Mucosa of rectum (tissue), 2 donors: ENCODE measurements around the gene TEC.
"Not testable (repeated sequence)": the region's sequence is repeated elsewhere in the genome, so short reads cannot be mapped to it uniquely, and the experiment has no call there.

Experiments used
- H3K27ac ChIP-seq, 2 donors: one replicate each; pipeline ENCODE4 v1.7.0; 2013; ENCODE audit warnings: inconsistent platforms in 2 of 2, low read depth in 2 of 2, low read length in 2 of 2
- H3K27me3 ChIP-seq, 2 donors: one replicate each; pipeline ENCODE4 v1.7.0; 2013; ENCODE audit warnings: low read length in 2 of 2; ENCODE audit not compliant: control insufficient read depth in 2 of 2, insufficient read depth in 2 of 2
- H3K36me3 ChIP-seq, 2 donors: one replicate each; pipeline ENCODE4 v1.7.0; 2013; ENCODE audit warnings: low read length in 2 of 2; ENCODE audit not compliant: control insufficient read depth in 2 of 2, insufficient read depth in 2 of 2
- H3K4me1 ChIP-seq, 2 donors: one replicate each; pipeline ENCODE4 v1.7.0; 2013; ENCODE audit warnings: low read length in 2 of 2, mild to moderate bottlenecking in 1 of 2; ENCODE audit not compliant: control insufficient read depth in 2 of 2, insufficient read depth in 2 of 2
- H3K4me3 ChIP-seq, 2 donors: one replicate each; pipeline ENCODE4 v1.7.0; 2013; ENCODE audit warnings: low read length in 2 of 2
- H3K9ac ChIP-seq, 2 donors: one replicate each; pipeline ENCODE4 v1.7.0; 2013; ENCODE audit warnings: low read length in 2 of 2, low read depth in 1 of 2, mild to moderate bottlenecking in 1 of 2
- H3K9me3 ChIP-seq, 2 donors: one replicate each; pipeline ENCODE4 v1.7.0; 2013; ENCODE audit warnings: low read length in 2 of 2; ENCODE audit not compliant: control insufficient read depth in 2 of 2
- donor health status: healthy.
- donor health status: Normal muscosa, but diverticular disease.

The TEC gene

GRCh38 chr4:48175328-48175727, 94.3 kb downstream of the TEC start:
- Histone ChIP-seq H3K4me3 (no peak overlapping the region), H3K4me1 (no peaks in the 10 kb centered on the region), H3K27me3 (no peaks in the 10 kb centered on the region), H3K36me3 (peaks cover 0 to 3% of the 10 kb centered on the region in 2 donors), H3K9me3 (no peaks in the 10 kb centered on the region), H3K9ac (no peak overlapping the region), H3K27ac (no peak overlapping the region)

DNA sequence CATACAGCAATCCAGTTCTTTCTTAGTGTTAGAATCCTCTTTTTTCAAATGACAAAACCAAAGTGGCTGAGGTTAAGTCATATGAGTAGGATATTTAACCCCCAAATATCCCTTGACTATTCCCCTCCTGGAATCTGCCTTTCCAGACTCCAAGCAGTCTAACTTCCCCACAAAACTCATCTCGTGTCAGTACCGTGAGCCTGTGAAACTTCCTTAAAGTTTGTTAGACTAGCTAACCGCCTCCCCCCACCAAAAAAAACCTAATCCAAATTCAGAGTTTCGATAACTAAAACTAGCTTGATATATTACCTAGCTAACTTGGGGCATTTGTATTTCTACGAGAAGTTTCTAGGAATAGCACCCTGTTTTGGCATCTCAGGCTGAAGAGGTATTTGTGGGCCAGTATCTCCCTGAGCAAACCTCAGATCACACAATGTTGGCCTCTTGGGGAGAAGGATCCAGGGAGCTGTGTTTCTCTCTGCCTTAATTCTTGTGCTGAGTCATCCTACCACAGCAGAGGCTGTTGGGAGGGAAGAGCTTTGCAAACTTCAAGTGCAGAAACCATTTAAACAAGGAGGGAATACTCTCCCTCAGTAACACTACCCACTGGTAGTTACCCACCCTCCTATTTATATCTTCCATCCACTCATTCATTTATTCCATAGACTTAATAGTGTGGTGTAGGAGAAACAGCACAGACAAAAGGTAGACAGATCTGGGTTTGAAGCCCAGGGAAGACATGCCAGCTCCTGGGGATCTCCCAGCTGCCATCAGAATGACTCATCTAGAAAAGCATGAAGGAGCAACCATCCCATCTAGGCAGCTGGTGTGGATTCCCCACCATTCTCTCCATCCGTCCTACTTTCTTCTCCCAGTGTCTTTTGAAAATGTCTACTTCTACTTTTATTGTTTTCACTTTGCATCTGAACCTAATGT, 96.3 kb downstream of the TEC start:
- Histone ChIP-seq H3K9ac (no peak overlapping the region), H3K4me1 (no peaks in the 10 kb centered on the region), H3K27ac (no peak overlapping the region), H3K36me3 (peaks cover 0 to 6% of the 10 kb centered on the region in 2 donors), H3K27me3 (no peaks in the 10 kb centered on the region), H3K4me3 (no peak overlapping the region), H3K9me3 (no peaks in the 10 kb centered on the region)

GRCh38 chr4:48172651-48173050, 97.0 kb downstream of the TEC start:
- H3K27ac ChIP-seq, result no peak overlapping the region
- no peak overlapping the region for H3K9ac ChIP-seq

GRCh38 chr4:48169636-48170035, 100.0 kb downstream of the TEC start:
- Histone ChIP-seq H3K36me3 (peaks cover 0 to 26% of the 10 kb centered on the region in 2 donors), H3K27me3 (no peaks in the 10 kb centered on the region), H3K4me1 (no peaks in the 10 kb centered on the region), H3K27ac (no peak overlapping the region), H3K9me3 (no peaks in the 10 kb centered on the region), H3K9ac (no peak overlapping the region), H3K4me3 (no peak overlapping the region)

More at GRCh38 chr4:48172651-48173050, 97.0 kb downstream of the TEC start:
- Histone ChIP-seq H3K36me3 (peaks cover 0 to 12% of the 10 kb centered on the region in 2 donors), H3K4me1 (no peaks in the 10 kb centered on the region), H3K4me3 (no peak overlapping the region), H3K9me3 (no peaks in the 10 kb centered on the region), H3K27me3 (no peaks in the 10 kb centered on the region)

GRCh38 chr4:48167538-48168263, 101.9 kb downstream of the TEC start:
- Histone ChIP-seq H3K9me3 (no peaks in the 10 kb centered on the region), H3K36me3 (peaks cover 0 to 24% of the 10 kb centered on the region in 2 donors), H3K27ac (no peak overlapping the region), H3K4me1 (no peaks in the 10 kb centered on the region), H3K4me3 (no peak overlapping the region), H3K9ac (no peak overlapping the region), H3K27me3 (no peaks in the 10 kb centered on the region)

- H3K27ac ChIP-seq, H3K4me3 ChIP-seq: not testable (repeated sequence)
These were observed 105.1 kb downstream of the TEC start for GRCh38 chr4:48164561-48164960.

DNA sequence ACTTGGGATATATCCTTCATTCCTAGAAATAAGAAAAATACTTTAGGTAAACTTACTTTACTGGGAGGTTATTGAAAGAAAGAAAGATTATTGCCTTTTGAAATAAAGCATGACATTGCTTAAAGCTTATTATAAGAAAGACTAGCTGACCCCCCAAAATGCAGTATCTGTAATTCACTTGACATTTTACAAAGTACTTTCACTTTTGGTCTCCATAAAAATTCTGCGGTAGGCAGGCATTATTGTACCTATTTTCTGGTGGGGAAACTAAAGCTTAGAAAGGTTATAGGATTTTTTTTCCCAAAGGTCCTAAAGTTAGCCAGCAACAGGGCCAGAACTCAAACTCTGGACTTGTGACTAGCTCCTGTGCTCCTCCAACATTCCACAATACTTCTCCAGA, 105.9 kb downstream of the TEC start:
- H3K4me1 ChIP-seq, result no peaks in the 10 kb centered on the region
- H3K4me3 ChIP-seq, result no peak overlapping the region
- no peak overlapping the region for H3K9ac ChIP-seq
- no peaks in the 10 kb centered on the region for H3K9me3 ChIP-seq
- no peak overlapping the region for H3K27ac ChIP-seq
- H3K36me3 ChIP-seq, result peaks cover 0 to 20% of the 10 kb centered on the region in 2 donors
- no peaks in the 10 kb centered on the region for H3K27me3 ChIP-seq

More at GRCh38 chr4:48164561-48164960, 105.1 kb downstream of the TEC start:
- H3K9ac ChIP-seq, H3K9me3 ChIP-seq, H3K27me3 ChIP-seq, H3K4me1 ChIP-seq: not testable (repeated sequence)
- peaks cover 0 to 22% of the 10 kb centered on the region in 2 donors for H3K36me3 ChIP-seq

GRCh38 chr4:48162162-48162561, 107.5 kb downstream of the TEC start:
- no peaks in the 10 kb centered on the region for H3K4me1 ChIP-seq
- H3K36me3 ChIP-seq, result peaks cover 0 to 11% of the 10 kb centered on the region in 2 donors
- H3K27ac ChIP-seq, result no peak overlapping the region
- H3K27me3 ChIP-seq, result no peaks in the 10 kb centered on the region
- H3K9me3 ChIP-seq, result no peaks in the 10 kb centered on the region
- no peak overlapping the region for H3K4me3 ChIP-seq
- no peak overlapping the region for H3K9ac ChIP-seq

- H3K27ac ChIP-seq, result no peak overlapping the region
- H3K4me3 ChIP-seq, result no peak overlapping the region
- peaks cover 0 to 10% of the 10 kb centered on the region in 2 donors for H3K9me3 ChIP-seq
- H3K27me3 ChIP-seq, result no peaks in the 10 kb centered on the region
- H3K9ac ChIP-seq, result no peak overlapping the region
- H3K4me1 ChIP-seq, result no peaks in the 10 kb centered on the region
- H3K36me3 ChIP-seq, result peaks cover 3 to 12% of the 10 kb centered on the region in 2 donors
These were observed 112.4 kb downstream of the TEC start for GRCh38 chr4:48157271-48157670.

DNA sequence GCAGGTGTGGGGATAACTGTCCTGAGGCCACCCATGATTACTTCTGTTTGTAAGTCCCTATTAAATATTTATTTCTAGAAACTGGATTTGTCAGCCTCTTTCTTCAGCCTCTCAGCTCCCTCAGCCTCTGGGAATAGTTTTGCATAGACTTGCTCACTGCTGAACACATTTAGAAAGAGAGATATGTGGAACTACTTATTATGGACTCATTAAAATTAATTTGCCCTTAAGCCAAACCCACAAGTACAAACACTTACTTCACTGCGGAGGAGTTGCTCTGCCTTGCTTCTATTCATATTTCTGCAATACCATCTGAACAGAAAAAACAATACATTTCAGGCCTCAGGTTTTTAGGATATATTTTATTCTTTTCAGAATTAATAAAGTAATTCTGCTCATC, 113.2 kb downstream of the TEC start:
- H3K27ac ChIP-seq, result no peak overlapping the region
- peaks cover 3 to 12% of the 10 kb centered on the region in 2 donors for H3K36me3 ChIP-seq
- peaks cover 0 to 10% of the 10 kb centered on the region in 2 donors for H3K9me3 ChIP-seq
- no peaks in the 10 kb centered on the region for H3K27me3 ChIP-seq
- no peaks in the 10 kb centered on the region for H3K4me1 ChIP-seq
- no peak overlapping the region for H3K9ac ChIP-seq
- H3K4me3 ChIP-seq, result no peak overlapping the region
